ENCODE data around the gene NEGR1.

The NEGR1 gene

GRCh38 chr1:71719330-71719729 is 563.0 kb downstream of the NEGR1 start:
- in situ Hi-C loops (cut with MboI; ENCODE audit: low sequenced_read_pairs): no loop called here

GRCh38 chr1:71717186-71717585 is 565.2 kb downstream of the NEGR1 start:
- in situ Hi-C loops (cut with MboI; ENCODE audit: low sequenced_read_pairs): no loop called here

DNA sequence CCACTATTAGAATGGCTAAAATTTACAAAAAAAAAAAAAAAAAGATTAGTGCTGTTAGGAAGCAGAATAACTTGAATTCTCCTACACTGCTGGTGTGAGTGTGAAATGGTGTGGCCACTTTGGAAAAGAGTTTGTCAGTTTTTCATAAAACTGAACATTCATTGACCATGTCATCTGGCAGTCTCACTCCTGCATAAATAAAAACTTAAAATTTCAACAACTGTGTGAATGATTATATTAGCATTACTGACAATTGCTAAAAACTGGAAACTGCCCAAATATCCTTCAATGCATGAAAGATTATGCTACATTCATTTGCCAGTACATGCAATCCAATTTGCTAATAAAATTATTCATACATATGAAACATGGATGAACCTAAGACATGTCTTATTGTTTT is 570.9 kb downstream of the NEGR1 start:
- in situ Hi-C loops (cut with MboI; ENCODE audit: low sequenced_read_pairs): no loop called here

GRCh38 chr1:71706029-71706671 is 576.2 kb downstream of the NEGR1 start:
- in situ Hi-C loops (cut with MboI; ENCODE audit: low sequenced_read_pairs): no loop called here

GRCh38 chr1:71698186-71698585 is 584.2 kb downstream of the NEGR1 start:
- in situ Hi-C loops (cut with MboI; ENCODE audit: low sequenced_read_pairs): no loop called here

DNA sequence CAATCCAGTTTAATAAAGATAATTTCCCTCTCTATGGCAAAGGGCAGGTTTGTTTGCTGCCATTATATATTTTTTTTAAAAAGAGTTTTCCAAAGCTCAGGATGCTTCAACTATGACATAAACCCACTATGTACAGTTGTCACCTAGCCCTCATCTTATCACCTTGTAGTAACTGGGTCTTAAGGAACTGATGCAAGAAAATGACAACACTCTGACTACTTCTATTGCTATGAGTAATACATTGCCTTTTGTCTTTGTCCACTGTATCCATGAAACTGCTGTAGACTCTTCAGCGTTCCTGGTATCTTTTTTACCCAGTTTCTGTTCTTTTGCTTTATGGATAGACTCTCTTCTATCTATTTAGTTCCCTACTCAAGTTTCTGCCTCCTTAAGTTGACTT is 586.5 kb downstream of the NEGR1 start:
- in situ Hi-C loops (cut with MboI; ENCODE audit: low sequenced_read_pairs): no loop called here

DNA sequence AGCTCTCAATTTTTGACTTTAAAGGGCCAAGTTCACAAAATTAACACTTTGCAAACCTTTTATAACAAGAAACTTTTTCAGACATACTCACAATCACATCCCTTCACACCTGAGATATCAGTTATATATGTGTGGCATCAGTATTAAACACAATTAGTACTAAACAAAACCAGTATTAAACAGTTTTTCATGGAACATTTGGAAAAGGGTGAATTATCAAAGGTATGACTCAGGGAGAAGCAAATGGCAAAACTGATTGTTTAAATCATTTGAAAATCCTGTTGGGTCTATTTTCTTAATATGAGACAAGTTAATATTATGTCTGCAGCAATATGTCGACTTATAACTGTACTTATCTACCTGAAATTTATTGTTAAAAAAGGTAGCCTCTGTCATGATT is 587.3 kb downstream of the NEGR1 start:
- in situ Hi-C loops (cut with MboI; ENCODE audit: low sequenced_read_pairs): no loop called here

DNA sequence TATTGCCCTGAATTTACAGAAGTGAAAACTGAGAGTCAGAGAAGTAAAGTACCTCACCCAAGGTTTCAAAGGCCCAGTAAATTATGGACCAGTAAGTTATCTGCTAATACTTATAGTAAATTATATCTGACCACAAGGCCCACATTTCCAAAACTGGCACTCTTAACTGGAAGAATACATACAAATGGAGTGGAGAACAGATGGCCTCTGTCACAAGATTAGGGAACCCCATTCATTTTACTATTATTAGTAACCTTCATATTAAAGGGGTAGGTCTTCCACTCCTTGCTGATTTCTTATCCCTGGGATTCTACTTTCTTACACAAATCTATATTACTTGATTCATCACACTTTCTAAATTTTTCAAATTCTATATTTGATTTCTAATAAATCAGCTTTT is 588.8 kb downstream of the NEGR1 start:
- in situ Hi-C loops (cut with MboI; ENCODE audit: low sequenced_read_pairs): no loop called here

GRCh38 chr1:71689635-71690034 is 592.7 kb downstream of the NEGR1 start:
- in situ Hi-C loops (cut with MboI; ENCODE audit: low sequenced_read_pairs): no loop called here

DNA sequence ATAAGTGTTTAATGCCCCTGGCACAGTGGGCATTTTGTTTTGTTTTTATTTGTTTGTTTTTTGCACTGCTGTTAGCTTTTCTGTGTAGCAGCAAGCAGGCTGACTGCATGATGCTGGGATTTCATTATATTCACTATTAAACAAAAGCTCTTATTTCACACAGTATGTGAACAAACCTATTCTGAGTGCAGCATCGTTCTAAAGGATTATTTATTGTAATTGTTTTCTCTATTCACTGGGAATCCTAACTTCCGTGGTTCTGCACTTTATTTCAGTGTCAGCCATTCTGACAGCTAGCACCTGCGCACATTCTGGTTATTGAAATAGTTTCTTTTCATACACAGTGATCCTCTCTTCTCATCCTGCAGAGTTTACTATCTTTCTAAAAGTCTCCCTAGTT is 595.0 kb downstream of the NEGR1 start:
- in situ Hi-C loops (cut with MboI; ENCODE audit: low sequenced_read_pairs): no loop called here

GRCh38 chr1:71676979-71677925 is 605.1 kb downstream of the NEGR1 start:
- in situ Hi-C loops (cut with MboI; ENCODE audit: low sequenced_read_pairs): no loop called here

GRCh38 chr1:71668065-71668464 is 614.3 kb downstream of the NEGR1 start:
- in situ Hi-C loops (cut with MboI; ENCODE audit: low sequenced_read_pairs): no loop called here

- in situ Hi-C loops (cut with MboI; ENCODE audit: low sequenced_read_pairs): no loop called here
Observed at GRCh38 chr1:71667216-71667615, 615.1 kb downstream of the NEGR1 start.

DNA sequence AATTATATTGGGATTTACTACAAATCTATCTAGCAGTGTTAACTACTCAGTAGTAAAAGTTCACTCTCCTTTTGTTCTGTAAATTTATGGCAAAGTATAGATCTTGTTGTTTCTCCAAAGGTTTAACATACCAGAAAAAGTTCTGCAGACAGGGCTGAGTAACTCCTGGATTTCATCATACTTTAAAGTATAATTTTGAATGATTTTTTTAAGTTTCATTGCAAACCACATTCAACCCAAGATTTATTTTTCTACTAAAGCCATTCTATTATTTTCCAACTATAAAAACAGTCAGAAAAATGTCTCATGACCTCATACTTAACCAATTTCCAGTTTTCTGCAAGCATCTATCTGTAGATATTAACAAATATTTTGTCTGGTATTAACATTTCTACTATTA is 615.7 kb downstream of the NEGR1 start:
- in situ Hi-C loops (cut with MboI; ENCODE audit: low sequenced_read_pairs): no loop called here

GRCh38 chr1:71660411-71660810 is 621.9 kb downstream of the NEGR1 start:
- in situ Hi-C loops (cut with MboI; ENCODE audit: low sequenced_read_pairs): no loop called here

DNA sequence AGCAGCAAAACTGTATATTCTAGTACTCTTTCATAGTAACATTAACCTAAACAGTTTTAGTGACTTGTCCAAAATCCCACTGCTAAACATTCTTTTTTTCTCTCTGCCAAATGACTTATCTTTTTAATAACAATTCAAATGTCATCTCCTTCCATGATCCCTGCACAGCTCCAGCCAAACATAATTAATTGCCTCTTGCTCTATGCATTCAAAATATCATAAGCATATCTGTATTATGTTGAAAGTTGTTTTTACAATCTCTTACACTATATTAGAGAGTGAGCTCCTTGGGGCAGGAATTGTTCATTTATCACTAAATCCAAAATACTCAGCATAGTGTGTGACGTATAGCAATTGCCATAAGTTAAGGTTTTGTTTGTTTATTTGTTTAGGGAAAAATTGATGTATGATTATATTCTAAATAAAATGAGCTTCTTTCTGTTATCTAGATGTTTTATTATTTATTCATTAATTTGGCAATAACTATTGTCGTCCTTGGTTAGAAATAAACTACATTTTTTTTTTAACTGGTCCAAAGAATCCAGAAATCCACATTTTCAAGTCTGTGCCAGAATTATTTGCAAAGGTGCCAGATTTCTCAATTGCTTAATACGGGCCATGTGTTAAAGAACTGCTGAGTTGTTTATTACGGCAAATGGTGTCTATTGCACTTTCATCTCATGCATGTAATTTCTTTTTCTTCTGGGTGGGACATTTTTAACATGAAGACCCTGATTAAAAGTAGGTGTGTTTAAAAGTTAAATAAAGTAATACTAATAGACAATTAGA is 624.3 kb downstream of the NEGR1 start:
- in situ Hi-C loops (cut with MboI; ENCODE audit: low sequenced_read_pairs): no loop called here

DNA sequence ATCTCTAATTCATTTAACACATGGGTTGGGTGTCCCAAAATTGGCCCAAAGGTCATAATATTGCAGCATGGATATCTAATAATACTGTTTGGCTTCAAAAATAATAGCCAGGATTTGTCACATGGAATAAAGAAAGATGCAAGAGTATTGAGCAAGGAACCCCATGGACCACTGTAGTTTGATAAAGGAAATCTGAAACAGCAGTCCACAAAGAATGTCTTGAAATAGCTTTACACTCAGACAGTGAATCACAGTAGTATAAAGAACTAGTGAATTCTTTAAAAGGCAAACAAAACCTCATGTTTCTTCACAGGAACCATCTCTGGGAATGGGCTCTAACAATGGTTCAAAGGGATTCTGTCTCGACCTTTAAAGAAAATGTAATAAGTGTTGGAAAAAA is 625.4 kb downstream of the NEGR1 start:
- in situ Hi-C loops (cut with MboI; ENCODE audit: low sequenced_read_pairs): no loop called here

- in situ Hi-C loops (cut with MboI; ENCODE audit: low sequenced_read_pairs): no loop called here
Observed at GRCh38 chr1:71655604-71656003, 626.7 kb downstream of the NEGR1 start.

- in situ Hi-C loops (cut with MboI; ENCODE audit: low sequenced_read_pairs): no loop called here
Observed at GRCh38 chr1:71653952-71654351, 628.4 kb downstream of the NEGR1 start.

DNA sequence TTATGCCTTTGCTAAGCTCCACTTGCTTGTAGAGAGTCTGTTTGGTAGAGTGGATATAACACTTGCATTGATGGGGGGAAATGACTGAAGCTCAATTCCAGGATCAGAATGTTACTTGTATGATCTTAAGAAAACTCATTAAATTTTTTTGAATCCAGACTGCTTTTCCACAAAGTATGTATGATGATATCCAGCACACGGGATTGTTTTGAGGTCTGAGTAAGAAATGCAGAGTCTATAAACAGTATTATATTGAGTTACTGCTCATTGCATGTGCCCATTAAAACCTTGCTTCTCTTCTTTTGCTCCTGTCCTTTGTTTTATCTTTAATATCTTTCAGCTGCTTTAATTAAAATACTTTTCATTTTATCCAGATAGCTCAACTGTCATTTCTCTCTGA is 631.1 kb downstream of the NEGR1 start:
- in situ Hi-C loops (cut with MboI; ENCODE audit: low sequenced_read_pairs): no loop called here

DNA sequence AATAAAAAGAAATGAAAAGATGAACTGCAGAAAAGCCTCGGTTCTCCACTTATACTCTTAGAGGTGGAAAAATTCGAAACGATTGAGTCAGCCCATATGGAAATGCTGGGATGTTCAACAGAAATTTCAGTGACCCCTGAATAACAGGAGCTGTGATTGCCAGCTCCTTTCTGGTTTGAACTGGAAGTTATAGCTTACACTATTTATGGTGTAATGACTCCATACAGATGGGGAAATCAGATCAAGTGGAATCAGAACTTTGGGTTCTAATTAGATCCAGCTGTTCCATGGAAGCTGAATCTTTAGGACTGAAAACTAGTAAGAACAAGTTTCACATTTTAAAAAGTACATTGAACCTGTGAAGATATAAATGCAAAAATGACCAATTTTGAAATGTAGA is 632.2 kb downstream of the NEGR1 start:
- in situ Hi-C loops (cut with MboI; ENCODE audit: low sequenced_read_pairs): no loop called here

DNA sequence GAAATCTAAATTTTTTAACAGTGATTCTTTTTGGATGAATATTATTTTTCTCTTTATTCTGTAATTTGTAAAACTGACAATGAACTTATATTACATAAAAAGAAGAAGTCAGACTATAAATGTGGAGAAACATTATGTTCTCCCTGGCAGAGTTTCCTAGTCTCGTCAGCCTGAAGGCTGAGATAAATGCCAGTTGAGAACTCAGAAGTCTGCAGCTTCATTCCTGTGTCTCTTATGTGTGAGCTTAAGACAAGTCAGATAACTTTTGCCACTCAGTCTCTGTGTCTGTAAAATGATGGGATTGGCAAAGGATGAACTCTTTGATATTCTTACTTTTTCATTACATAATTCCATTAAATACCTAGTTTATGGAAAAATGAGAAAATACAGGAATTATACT is 632.7 kb downstream of the NEGR1 start:
- in situ Hi-C loops (cut with MboI; ENCODE audit: low sequenced_read_pairs): no loop called here

Measured in HL-60/S4 treated with phorbol 12-myristate 13-acetate at 8.2 ng/mL for 4 days and 3 days (cell line).